HPDE6-E6E7 (cell line): ENCODE measurements around the gene NSD2.
"Not testable (repeated sequence)": the region's sequence is repeated elsewhere in the genome, so short reads cannot be mapped to it uniquely, and the experiment has no call there.

Experiments used
- DNase-seq: peaks from one replicate; pipeline ENCODE4 v3.0.0; 2011; ENCODE audit warnings: missing footprints; ENCODE audit errors: extremely low spot score

Gene NSD2

DNA sequence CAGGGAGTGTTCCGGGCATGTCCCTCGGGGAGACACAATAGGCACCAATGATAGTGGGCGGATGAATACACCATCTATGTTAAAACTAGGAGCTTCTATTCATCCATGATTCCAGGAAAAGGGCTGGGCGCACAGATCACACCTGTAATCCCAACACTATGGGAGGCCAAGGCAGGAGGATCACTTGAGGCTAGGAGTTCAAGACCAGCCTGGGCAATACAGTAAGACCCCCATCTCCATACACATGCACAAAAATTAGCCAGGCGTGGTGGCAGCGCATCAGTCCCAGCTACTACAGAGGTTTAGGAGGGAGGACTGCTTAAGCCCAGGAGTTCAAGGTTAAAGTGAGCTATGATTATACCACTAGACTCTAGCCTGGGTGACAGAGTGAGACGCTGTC lies 135.2 kb downstream of the NSD2 start:
- no peak for DNase-seq

DNA sequence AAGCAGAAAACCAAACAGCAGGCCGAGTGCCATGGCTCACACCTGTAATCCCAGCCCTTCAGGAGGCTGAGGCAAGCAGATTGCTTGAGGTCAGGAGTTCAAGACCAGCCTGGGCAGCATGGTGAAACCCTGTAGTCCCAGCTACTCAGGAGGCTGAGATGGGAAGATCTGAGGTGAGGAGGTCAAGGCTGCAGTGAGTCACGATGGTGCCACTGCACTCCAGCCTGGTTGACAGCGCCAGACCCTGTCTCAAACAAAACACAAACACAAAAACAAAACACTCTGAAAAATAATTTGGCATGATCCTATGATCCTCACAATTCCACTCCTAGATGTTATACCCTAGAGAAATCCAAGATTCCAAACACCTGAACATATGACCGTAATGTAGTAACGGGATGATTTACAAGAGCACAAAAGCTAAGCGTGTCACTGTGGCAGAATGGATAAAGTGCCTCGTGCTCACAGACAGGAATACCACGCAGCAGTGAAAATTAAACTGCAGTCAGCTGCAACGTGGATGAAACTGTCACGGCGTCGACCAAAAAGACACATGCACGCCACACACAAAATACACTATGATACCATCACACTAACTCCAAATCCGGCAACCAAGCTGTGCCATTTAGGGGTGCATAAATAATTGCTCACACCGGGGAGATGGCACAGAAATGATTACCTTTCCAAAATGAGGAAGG lies 135.9 kb downstream of the NSD2 start:
- no peak for DNase-seq

DNA sequence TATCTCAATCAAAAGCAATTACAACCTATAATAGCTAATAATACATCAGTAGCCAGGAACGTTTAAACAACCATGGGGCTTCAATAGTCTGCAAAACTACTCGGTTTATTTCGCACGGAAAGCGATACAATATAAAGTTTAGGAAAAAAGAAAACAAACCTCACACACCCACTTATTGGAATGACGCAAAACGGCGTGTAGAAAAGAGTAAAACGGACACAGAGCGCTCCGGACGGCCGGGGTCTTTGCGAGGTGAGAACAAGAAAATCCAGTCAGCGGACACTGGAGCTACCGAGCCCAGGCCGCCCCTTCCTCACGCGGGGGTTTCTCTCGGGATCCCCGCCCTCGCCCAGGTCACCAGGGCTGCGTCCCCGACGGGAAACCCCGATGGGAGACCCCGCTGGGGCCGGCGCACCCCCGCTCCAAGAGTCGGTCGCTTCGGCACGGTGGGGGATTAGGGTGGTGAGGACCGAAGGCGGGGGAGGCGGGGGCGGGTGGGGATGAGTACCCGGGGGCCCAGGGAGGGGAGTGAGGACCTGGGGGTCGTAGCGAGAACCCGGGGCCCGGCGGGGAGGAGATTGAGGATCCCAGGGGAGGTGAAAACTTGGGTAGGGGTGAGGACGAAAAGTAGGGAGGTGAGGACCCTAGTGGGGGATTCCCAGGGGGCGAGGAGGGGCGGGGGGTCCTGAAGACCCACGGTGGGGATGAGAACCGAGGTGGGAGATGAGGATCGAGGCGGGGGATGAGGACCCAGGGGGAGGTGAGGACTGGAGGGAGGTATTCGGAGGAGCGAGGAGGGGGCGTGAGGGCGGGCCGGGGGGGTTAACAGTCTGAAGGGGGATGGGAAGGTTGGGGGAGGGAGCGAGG lies 136.8 kb downstream of the NSD2 start:
- no peak for DNase-seq

DNA sequence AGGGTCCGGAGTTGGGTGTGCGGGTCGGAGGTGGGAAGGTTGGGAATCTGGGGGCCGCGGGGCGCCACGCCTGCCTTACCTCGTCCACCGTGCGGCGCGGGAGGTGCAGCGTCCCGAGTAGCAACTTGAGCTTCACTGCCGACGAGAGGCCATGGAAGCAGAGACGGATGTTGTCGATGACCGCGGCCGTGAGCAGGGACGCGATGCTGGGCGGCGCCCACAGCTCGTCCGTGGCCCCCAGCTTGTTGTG lies 137.4 kb downstream of the NSD2 start:
- no peak for DNase-seq

GRCh38 chr4:2008921-2009650 lies 137.9 kb downstream of the NSD2 start, which contains the start of gene NELFA:
Gene NELFA, minus strand, starts transcription at chr4:2008974. Its CDS starts 15 bp downstream, at chr4:2008959.
- DNase-seq = peak; percentile 96

GRCh38 chr4:2009651-2010233 lies 138.5 kb downstream of the NSD2 start:
- DNase-seq = peak; percentile 72

- DNase-seq = no peak
These were observed 140.4 kb downstream of the NSD2 start for GRCh38 chr4:2011583-2011982.

DNA sequence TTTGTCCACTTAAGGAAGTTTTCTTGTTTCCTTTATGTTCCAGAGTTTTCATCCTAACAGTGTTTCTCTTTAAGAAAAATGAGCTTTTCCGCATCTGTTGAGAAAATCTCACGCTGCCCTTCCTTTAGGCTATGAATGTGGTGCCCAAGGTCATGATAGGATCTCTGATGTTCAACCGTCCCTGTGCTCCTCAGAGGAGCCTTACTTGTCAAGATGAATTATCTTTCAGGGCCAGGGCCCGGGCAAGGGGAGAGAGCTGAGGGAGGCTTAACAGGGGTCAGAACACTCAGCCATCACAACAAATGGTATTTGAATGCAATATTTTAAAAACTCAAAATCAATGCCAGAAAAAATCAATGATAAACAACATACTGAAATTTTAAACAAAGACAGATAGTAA lies 143.8 kb downstream of the NSD2 start:
- DNase-seq = no peak

DNA sequence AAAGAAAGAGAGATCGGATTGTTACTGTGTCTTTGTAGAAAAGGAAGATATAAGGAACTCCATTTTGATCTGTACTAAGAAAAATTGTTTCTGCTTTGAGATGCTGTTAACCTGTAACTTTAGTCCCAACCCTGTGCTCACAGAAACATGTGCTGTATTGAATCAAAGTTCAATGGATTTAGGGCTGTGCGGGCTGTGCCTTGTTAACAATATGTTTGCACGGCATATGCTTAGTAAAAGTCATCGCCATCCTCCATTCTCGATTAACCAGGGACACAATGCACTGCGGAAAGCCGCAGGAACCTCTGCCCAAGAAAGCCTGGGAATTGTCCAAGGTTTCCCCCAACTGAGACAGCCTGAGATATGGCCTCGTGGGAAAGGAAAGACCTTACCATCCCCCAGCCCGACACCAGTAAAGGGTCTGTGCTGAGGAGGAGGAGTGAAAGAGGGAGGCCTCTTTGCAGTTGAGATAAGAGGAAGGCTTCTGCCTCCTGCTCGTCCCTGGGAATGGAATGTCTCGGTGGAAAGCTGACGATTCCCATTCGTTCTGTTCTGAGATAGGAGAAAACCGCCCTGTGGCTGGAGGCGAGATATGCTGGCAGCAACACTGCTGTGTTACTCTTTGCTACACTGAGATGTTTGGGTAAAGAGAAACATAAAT lies 150.3 kb downstream of the NSD2 start:
- not testable (repeated sequence) for DNase-seq

GRCh38 chr4:2024683-2025082 lies 153.5 kb downstream of the NSD2 start:
- DNase-seq = no peak

DNA sequence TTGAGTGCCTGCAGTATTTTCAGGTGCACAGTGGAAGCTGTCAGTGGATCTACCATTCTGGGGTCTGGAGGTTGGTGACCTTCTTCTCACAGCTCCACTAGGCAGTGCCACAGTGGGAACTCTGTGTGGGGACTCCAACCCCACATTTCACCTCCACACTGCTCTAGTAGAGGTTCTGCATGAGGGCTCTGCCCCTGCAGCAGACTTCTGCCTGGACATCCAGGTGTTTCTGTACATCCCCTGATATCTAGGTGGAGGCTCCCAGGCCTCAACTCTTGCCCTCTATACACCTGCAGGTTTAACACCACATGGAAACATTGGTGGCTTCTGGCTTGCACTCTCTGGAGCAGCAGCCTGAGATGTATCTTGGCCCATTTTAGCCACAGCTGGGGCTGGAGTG lies 154.6 kb downstream of the NSD2 start:
- DNase-seq = no peak

GRCh38 chr4:2027120-2027519 lies 155.9 kb downstream of the NSD2 start:
- not testable (repeated sequence) for DNase-seq

DNA sequence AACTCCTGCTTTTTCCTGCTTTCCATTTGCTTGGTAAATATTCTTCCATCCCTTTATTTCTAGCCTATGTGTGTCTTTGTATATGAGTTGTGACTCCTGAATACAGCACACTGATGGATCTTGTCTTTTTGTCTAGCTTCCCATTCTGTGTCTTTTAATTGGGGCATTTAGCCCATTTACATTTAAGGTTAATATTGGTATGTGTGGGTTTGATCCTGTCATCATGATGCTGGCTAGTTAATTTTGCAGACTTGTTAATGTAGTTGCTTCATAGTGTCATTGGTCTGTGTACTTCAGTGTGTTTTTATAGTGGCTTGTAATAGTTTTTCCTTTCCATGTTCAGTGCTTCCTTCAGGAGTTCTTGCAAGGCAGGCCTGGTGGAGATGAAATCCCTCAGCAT lies 160.0 kb downstream of the NSD2 start:
- not testable (repeated sequence) for DNase-seq
